ENCODE measurements around the gene CCDC102B.

GRCh38 chr18:68757126-68757525 is 40.8 kb upstream of the CCDC102B start:
- TF ChIP-seq CTCF (IDR thresholded peaks at IDR 0.05; ENCODE audit: insufficient read depth, low read length, poor library complexity, severe bottlenecking) (no peak), EZH2phosphoT487 (conservative IDR thresholded peaks at IDR 0.05; ENCODE audit: low read length) (no peak)

Data from SU-DHL-6 (cell line).